HG03095 (cell line): ENCODE results near the gene PLSCR5.

Source experiments
- ATAC-seq: cut with Tn5 transposase; IDR thresholded peaks from one replicate; pipeline ENCODE4 v1.9.1; 2021; ENCODE audit warnings: moderate library complexity; ENCODE audit not compliant: unreplicated experiment

PLSCR5 gene

DNA sequence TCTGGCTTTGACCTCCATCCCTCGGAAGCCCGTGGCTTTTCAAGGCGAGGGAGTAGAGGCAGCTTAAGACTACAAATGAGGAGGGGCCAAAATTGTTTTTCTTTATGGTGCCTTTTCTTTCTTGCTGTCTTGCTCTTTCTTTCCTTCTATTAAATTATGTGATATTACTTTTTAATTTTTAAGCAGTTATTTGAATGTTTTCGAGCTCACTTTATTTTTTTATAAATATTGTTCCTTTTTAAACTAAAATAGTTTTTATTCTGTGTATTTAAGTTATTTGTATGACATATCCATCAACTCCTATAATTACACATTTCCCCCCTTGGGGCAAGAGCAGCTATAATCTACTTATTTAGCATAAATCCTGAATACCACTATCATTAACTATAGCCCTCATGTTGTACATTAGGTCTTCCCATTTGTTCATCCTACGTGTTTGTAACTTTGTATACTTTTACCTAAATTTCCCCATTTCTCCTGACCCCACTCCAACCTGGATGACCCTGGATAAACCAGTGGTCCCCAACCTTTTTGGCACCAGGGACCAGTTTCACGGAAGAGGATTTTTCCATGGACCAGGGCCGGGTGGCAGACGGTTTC, 60.1 kb downstream of the PLSCR5 start:
- ATAC-seq = no peak

DNA sequence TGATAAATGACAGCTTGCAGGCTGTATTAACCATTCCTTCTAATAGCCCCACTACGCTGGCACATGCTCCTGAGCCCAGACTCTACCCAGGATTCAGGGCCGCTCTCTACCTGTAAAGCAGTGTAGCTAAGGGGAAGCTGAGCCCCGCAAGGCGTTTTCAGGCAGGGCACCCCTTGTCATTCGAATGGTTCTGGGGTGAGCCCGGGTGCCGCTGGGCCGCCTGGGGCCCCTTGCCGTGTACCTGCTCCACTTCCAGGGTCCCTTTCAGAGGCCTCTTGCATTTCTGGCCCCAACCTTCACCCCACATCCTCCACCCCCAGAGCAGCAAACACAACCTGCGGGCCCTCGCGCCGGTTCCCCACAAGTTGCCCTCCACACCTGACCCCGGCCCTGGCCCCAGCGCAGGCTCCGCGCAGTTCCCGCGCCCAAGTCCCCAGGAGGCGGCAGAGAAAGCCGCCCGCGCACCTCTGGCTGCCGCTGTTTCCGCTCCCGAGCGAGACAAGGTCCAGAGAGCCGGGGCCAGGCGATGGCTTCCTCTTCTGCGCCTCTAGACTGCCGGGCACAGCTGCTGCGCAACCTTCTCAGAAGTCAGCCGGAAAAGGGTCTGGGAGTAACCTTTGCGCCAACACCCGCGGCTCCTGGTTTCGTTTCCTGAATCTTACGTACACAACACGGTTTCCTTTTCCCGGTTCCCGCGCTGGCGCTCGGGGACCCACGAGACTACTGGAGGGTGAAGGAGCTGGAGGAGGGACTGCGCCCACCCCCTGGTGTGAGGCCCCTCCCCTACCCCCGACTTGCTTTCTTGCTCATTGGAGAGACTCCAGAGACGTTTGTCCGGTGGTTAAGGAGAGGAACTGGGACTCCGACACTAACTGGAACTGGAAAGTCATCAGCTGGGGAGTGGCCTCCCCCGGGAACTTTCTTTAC, 60.9 kb downstream of the PLSCR5 start, which contains the start of gene PLSCR1:
TSS of gene PLSCR1 (minus strand) at position 606 of the 927 bp plus-strand sequence. CDS start 8,055 bp downstream, outside the sequence.
- peak; percentile 87 for ATAC-seq

DNA sequence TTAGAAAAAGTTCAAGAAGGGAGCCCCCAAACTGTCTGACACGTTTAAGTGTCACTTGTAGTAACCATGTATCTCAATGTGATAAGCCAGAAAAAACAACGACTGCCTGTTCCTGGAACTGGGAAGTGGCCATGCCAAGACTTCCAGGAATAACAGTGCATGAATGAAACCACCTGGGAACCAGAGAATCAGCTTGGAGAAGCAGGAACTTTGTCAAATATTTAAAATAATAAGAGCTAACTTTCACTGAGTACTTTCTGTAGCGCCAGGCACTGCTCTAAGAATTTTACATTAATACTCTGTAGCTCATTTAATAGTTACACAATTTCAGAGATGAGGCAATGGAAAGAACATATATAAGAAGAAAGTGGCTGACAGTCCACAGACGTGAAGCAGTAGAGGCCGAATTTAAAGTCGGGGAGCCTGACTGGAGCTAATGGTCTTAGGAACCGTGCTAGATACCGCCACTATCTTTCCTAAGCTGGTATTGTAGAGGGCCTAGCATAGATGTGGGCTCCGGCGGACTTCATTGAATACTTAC, 61.6 kb downstream of the PLSCR5 start:
- ATAC-seq = peak; percentile 23

DNA sequence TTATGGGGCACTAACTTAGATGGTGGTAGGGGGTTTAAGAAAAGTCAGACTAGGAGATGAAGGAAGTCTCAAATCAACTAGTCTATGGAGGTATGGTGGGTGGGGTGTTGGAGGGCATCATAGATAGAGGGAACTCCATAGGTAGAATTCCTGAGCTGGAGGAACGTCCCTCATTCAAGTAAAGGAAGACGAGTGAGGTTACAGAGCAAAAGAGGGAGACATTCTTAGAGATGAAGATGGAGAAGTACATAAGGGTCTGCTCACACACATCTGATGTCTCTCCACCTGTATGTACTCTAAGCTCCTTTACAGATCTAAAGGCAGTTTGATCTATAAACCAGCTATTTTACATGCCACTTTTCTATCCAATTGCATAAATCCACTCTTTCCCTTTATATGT, 62.2 kb downstream of the PLSCR5 start:
- ATAC-seq = no peak

DNA sequence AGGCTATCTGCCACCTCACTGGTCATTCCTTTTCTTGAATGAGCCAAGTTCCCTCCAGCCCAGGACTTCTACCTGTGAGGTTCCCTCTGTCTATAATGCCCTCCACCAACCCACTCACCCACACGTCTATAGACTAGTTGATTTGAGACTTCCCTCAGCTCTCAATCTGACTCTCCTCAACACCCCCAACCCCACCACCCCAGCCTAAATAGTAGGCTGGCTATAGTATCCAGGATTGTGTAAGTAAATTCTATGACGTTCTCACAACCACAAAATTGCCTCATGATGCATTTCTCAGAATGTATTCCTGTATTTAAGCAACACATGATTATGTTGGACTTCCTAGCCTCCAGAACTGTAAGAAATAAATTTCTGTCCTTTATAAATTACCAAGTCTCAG, 63.0 kb downstream of the PLSCR5 start:
- ATAC-seq = no peak

DNA sequence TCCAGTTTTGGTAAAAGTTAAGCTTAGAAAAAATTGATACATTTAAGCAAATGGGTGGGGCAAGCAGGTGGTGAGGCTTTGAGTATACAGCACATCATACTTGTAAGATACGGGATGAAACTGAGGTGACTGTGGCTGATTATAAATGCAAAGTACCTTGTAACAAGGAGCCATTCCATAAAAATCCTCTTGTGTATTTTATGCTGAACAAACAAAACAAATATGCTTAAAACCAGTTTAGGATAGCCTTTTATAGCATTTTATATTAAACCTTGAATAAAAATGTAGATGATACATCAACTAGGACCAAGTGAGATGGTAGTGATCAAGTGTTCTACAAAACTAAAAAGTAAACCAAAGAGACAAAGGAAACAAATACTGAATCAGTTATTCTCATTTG, 64.2 kb downstream of the PLSCR5 start:
- ATAC-seq = no peak

DNA sequence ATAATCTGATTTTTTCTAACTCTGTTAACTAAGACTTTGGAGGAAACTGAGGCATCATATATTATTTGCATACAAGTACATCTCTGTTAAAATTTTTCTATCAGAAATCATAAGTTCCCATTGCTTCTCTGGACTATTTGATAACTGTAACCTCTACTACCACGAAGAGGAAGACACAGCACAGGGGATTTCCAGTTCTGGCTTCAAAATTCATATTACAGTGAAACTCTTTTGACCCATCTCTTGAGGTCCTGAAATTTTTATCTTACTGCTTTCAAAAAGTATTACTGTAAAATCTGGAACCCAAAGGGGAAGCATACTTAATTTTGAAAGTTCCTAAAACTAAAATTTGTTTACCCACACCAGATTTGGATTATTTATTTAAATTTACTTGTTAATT, 64.9 kb downstream of the PLSCR5 start:
- no peak for ATAC-seq

DNA sequence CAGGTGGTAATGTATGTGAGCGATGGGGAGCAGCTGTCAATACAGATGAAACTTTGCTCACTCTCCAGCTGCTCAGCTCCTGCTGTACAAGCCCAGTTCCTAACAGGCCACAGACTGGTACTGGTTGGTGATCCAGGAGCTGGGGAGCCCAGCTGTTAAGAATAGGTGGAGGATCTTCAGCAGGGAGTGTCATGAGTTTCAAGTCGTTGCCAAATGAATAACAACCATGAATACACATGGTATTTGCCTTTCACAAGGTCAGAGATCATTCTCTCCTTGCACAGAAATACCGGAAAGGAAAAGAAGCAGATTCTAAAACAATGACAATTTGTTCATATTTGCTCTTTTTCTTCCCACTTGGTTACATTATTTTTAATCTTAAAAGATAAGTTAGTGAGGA, 65.8 kb downstream of the PLSCR5 start:
- no peak for ATAC-seq

DNA sequence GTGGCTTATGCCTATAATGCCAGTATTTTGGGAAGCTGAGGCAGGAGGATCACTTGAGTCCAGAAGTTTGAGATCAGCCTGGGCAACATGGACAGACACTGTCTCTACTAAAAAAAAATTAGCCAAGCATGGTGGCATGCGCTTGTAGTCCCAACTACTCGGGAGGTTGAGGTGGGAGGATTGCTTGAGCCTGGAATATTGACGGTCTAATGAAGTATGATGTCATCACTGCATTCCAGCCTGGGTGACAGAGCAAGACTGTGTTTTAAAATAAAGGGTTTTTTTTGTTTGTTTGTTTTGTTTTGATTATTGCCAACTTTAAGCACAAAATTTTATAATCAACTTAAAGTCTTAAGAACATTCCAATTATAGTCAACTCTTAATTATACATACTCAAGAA, 67.5 kb downstream of the PLSCR5 start:
- ATAC-seq = no peak

DNA sequence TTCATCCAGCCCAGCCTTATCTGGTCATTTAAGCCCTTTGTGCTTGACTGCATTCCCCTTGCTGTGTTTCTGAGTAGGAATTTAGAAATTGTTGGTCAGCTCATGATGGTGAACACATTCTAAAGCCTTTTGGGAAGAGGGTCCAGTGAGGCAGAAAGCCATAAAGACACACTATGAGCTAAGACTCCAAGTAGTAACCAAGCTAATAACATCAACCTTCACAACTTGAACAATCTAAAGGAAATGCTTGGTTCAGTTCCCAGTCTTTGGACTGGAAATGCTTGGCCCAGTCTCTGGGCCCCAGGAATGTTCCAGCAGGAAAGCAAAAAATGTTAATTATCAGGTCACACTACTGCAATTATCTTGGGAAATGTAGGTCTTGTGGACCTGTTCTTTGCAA, 68.5 kb downstream of the PLSCR5 start:
- ATAC-seq = no peak
